ENCODE measurements around the gene C14orf119.

The C14orf119 gene

DNA sequence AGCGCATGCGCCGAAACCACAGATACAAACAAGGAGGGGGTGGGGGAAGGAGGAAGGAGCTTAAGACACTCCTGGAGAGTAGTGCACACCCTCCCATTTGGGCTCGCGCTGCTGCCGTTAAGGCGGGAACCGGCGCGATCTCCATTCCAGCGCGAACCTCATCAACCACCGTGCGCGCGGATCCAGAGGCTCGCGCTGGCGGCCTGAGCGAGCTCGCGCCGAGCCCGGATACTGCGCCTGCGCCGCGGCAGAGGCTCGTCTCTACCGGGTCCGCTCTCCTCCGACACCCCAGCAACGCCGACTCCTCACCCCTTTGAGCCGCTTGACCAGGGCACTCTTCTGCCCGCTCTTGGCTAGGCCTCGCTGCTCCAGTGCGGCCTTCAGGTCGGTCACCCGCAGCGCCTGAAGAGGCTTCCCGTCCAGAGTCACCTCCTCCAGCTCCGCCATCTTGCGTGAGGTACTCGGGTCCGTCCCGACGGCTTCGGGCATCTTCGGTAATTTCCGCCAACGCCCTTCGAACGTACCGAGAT lies 574 bp upstream of the C14orf119 start, which contains the start of gene ACIN1:
TSS of gene ACIN1 (minus strand) at position 471 of the 530 bp plus-strand sequence. CDS start at position 447, 24 bp downstream.
- Histone ChIP-seq H3K4me1 (ENCODE audit: control insufficient read depth, insufficient read depth, low read length) (no peaks in the 10 kb centered on the region), H3K9ac (ENCODE audit: low read depth, low read length) (peak within 1 kb of the TSS; percentile 98), H3K27me3 (ENCODE audit: control insufficient read depth, insufficient read depth, low read length) (no peaks in the 10 kb centered on the region), H3K4me3 (ENCODE audit: low read depth, low read length) (peak within 1 kb of the TSS; percentile 96), H3K36me3 (ENCODE audit: control insufficient read depth, insufficient read depth, low read length) (peaks cover 19% of the 10 kb centered on the region), H3K9me3 (ENCODE audit: control insufficient read depth, insufficient read depth, low read length) (no peaks in the 10 kb centered on the region)

DNA sequence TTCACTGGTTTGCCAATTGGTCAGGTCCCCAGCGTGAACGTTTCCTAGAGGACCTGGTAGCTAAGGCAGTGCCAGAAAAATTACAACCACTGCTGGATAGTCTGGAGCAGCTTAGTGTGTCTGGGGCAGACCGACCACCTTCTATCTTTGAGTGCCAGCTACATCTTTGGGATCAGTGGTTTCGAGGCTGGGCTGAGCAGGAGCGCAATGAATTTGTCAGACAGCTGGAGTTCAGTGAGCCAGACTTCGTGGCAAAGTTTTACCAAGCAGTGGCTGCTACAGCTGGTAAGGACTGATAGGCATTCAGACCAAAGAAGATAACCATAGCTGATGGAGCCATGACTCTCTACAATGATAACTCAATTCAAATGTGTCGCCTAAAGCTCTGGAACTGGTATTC lies 2.5 kb downstream of the C14orf119 start:
- Histone ChIP-seq H3K4me1 (ENCODE audit: control insufficient read depth, insufficient read depth, low read length) (no peaks in the 10 kb centered on the region), H3K36me3 (ENCODE audit: control insufficient read depth, insufficient read depth, low read length) (no peaks in the 10 kb centered on the region), H3K9ac (ENCODE audit: low read depth, low read length) (no peak overlapping the region), H3K4me3 (ENCODE audit: low read depth, low read length) (no peak overlapping the region), H3K27me3 (ENCODE audit: control insufficient read depth, insufficient read depth, low read length) (no peaks in the 10 kb centered on the region), H3K9me3 (ENCODE audit: control insufficient read depth, insufficient read depth, low read length) (no peaks in the 10 kb centered on the region)

DNA sequence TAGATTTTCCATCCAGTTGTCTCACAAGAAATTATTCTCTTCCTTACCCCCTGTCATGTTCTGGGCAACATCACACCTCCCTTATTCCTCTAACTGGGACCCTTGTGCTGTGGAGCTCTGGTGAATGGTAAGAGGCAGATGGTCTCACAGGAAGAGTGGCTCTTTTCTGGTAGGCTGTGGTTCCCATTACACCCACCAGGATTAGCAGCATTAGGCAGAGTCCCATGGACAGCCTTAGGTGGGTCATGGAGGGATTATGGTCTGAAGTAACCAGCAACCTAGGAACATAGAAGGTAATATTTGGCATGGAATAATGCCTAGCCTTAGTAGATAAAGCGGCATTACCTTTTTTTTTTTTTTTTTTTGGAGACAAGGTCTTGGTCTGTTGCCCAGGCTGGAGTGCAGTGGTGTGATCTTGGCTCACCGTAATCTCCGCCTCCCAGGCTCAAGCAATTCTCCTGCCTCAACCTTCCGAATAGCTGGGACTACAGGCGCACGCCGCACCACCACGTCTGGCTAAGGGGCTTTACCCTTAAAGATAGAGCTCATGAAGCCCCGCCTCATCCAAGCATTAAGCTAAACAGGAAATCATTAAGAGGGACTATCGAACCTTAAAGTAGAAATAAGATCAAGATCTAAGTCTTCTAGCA lies 4.0 kb downstream of the C14orf119 start:
- no peak overlapping the region for H3K4me3 ChIP-seq (ENCODE audit: low read depth, low read length)
- peaks cover 5% of the 10 kb centered on the region for H3K4me1 ChIP-seq (ENCODE audit: control insufficient read depth, insufficient read depth, low read length)
- no peak overlapping the region for H3K9ac ChIP-seq (ENCODE audit: low read depth, low read length)
- H3K36me3 ChIP-seq (ENCODE audit: control insufficient read depth, insufficient read depth, low read length) = no peaks in the 10 kb centered on the region
- H3K27me3 ChIP-seq (ENCODE audit: control insufficient read depth, insufficient read depth, low read length) = peaks cover 7% of the 10 kb centered on the region
- no peaks in the 10 kb centered on the region for H3K9me3 ChIP-seq (ENCODE audit: control insufficient read depth, insufficient read depth, low read length)

DNA sequence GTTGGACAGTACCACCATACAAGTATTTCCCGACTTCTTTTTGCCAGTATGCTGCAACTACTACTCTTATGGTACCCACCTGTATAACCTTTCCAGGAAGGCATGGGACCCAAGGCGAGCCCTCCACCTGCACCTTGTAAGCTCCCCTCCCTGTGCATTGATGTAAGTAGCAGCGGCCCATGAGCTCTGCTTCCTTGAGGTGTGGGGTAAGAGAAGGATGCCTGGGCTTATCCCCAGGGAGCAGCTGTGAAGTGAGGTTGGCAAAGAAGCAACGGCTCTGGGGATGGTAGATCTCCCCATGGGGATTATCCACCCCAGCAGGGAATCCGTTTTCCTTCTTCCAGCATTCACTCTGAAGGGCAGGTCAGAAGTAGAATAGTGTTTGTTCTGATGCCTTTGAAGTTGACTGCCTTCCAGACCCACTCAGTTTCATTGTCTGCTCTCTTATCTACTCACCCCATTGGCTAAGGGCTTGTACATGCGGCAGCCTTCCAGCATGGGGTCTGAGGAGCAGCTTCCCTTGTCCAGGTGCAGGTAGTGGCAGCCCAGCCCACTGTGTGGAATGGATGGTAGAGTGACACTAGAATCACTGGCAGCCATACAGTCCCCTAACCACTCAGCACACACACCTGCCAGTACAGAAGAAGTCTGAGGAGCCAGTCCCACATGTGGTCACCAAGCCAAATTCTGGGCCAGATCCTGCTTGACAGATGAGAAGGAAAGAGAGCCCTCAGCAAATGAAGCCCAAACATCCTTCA lies 6.1 kb downstream of the C14orf119 start:
- no peaks in the 10 kb centered on the region for H3K36me3 ChIP-seq (ENCODE audit: control insufficient read depth, insufficient read depth, low read length)
- H3K9me3 ChIP-seq (ENCODE audit: control insufficient read depth, insufficient read depth, low read length) = no peaks in the 10 kb centered on the region
- H3K9ac ChIP-seq (ENCODE audit: low read depth, low read length) = no peak overlapping the region
- peaks cover 7% of the 10 kb centered on the region for H3K27me3 ChIP-seq (ENCODE audit: control insufficient read depth, insufficient read depth, low read length)
- H3K4me3 ChIP-seq (ENCODE audit: low read depth, low read length) = no peak overlapping the region
- peaks cover 14% of the 10 kb centered on the region for H3K4me1 ChIP-seq (ENCODE audit: control insufficient read depth, insufficient read depth, low read length)

DNA sequence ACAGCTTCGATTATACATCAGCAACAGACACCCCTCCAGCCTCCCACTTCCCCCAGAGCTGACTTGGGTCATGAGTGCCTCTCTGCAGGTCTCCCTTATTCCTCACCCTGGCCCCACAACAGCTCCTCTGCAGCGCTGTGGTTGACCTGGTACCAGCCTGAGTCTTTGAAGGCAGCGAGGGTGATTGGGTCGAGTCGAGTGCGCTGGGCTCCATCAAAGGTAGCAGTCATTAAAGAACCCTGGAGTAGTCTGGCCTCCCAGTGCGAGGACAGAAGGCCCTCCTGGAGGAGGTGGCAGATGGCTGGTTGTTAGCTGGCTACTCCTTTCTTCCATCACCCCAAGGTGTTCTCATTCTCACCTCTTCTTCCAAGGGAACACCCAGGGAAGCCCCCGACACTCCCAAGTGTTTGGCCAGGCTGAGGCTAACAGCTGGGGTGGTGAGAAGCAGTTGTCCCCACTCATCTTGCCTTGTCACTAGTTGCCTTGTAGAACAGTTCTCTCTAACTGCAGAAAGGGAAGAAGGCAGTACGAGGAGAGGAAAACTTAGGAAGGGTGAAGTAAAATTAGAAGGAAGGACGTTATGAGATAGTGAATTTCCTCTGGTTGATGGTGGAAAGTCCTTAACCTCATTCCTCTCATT lies 6.8 kb downstream of the C14orf119 start:
- Histone ChIP-seq H3K4me3 (ENCODE audit: low read depth, low read length) (no peak overlapping the region), H3K9ac (ENCODE audit: low read depth, low read length) (no peak overlapping the region), H3K4me1 (ENCODE audit: control insufficient read depth, insufficient read depth, low read length) (peaks cover 14% of the 10 kb centered on the region), H3K9me3 (ENCODE audit: control insufficient read depth, insufficient read depth, low read length) (no peaks in the 10 kb centered on the region), H3K27me3 (ENCODE audit: control insufficient read depth, insufficient read depth, low read length) (peaks cover 7% of the 10 kb centered on the region), H3K36me3 (ENCODE audit: control insufficient read depth, insufficient read depth, low read length) (no peaks in the 10 kb centered on the region)

DNA sequence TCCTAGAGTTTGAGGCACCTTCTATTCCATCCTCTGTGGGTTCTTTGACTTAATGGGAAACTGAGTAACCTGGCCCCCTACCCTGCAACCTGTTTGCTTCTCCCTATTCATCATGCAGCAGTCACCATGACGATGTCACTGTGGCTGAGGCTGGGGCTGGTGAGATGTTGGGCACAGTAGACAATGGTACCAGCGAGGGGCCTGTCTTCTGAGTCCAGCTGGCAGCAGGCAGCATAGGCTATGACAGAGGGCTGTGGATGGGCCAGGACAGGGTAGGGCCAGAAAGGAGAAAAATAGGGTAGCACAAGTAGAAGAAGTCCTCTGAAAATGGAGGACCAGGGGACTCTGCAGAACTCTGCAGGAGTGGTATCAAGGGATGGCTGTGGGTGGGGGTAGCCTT lies 7.5 kb downstream of the C14orf119 start:
- Histone ChIP-seq H3K4me1 (ENCODE audit: control insufficient read depth, insufficient read depth, low read length) (peaks cover 14% of the 10 kb centered on the region), H3K9me3 (ENCODE audit: control insufficient read depth, insufficient read depth, low read length) (no peaks in the 10 kb centered on the region), H3K9ac (ENCODE audit: low read depth, low read length) (no peak overlapping the region), H3K4me3 (ENCODE audit: low read depth, low read length) (no peak overlapping the region), H3K27me3 (ENCODE audit: control insufficient read depth, insufficient read depth, low read length) (peaks cover 7% of the 10 kb centered on the region), H3K36me3 (ENCODE audit: control insufficient read depth, insufficient read depth, low read length) (no peaks in the 10 kb centered on the region)

DNA sequence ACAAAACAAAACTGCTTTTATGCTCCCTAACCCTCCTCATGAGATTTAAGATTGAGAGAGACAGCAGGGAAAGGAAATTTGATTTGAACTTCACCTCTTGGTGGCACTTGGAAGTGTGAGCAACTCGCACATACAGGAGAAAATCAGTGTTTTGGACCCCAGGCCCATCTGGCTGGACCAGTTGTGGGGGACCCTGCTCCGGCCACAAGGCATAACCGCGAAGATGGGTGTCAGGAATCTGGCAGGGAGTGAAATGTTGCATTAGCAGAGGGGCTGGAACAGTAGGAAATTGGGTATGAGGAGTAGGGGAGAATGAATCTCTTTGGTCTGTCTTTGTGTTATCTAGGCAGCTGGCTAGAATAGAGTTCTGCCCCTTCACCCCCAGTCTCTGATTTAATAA lies 8.3 kb downstream of the C14orf119 start:
- H3K4me3 ChIP-seq (ENCODE audit: low read depth, low read length) = no peak overlapping the region
- H3K4me1 ChIP-seq (ENCODE audit: control insufficient read depth, insufficient read depth, low read length) = peaks cover 14% of the 10 kb centered on the region
- H3K9me3 ChIP-seq (ENCODE audit: control insufficient read depth, insufficient read depth, low read length) = no peaks in the 10 kb centered on the region
- no peaks in the 10 kb centered on the region for H3K36me3 ChIP-seq (ENCODE audit: control insufficient read depth, insufficient read depth, low read length)
- H3K9ac ChIP-seq (ENCODE audit: low read depth, low read length) = no peak overlapping the region
- H3K27me3 ChIP-seq (ENCODE audit: control insufficient read depth, insufficient read depth, low read length) = peaks cover 7% of the 10 kb centered on the region

DNA sequence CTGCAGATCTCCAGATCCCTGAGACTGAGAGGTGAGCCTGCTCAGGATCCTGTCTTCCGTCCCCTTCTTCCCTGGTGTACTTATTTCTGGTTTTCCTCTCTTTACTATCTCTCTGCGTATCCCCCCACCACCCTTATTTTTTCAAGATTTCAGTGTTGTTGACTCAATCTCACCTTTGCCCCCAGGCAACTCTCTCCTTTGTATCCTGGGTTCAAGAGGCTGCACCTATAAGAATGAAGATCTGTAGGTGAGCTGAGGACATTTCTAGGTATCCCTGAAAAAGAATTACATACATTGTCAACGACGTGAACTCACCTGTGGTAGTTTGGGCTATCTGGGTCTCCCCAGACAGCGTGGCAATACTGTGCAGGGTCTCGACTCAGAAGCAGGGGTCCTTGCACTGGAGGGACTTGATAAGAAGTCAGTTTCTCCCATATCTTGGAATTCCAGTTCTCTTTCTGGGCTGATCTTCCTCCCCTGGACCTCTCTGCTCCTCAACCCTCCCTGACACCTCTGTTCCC lies 8.8 kb downstream of the C14orf119 start:
- Histone ChIP-seq H3K9me3 (ENCODE audit: control insufficient read depth, insufficient read depth, low read length) (no peaks in the 10 kb centered on the region), H3K27me3 (ENCODE audit: control insufficient read depth, insufficient read depth, low read length) (peaks cover 7% of the 10 kb centered on the region), H3K9ac (ENCODE audit: low read depth, low read length) (no peak overlapping the region), H3K36me3 (ENCODE audit: control insufficient read depth, insufficient read depth, low read length) (no peaks in the 10 kb centered on the region), H3K4me1 (ENCODE audit: control insufficient read depth, insufficient read depth, low read length) (peaks cover 14% of the 10 kb centered on the region), H3K4me3 (ENCODE audit: low read depth, low read length) (no peak overlapping the region)

DNA sequence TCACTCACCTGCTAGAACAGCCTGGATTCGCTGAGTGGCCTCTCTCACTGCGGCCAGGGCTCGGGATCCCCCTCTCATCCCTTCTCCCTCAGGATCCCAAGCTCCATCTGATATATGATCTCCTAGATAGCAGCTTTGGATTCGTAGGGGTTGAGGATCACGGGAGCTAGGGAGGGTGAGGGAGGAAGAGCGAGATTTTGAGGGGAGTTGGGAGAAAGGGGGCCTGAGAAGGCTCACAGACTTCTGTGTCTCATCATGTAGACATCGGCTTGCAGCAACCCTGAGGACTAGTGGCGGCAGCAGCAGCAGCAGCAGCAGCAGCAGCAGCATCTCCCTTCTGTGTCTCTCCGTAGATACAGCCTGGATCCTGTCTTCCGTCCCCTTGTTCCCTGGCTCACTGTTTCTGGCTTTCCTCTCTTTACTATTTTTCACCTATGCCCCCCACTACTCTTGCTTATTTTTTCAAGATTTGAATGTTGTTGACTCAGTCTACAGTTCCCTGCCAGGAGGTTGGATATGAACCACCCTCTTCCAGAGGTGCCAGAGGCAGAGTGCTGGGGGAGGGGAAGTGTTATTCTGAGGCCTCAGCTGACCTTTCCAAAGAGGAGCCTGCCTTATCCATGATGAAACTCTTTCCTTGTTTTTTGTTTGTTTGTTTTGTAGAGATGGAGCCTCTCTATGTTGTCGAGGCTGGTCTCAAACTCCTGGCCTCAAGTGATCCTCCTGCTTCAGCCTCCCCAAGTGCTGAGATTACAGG lies 9.5 kb downstream of the C14orf119 start, which contains the start of gene CIROP:
TSS of gene CIROP (minus strand) at position 399 of the 757 bp plus-strand sequence. CDS start at position 330, 69 bp downstream.
- Histone ChIP-seq H3K4me3 (ENCODE audit: low read depth, low read length) (no peak within 1 kb of the TSS), H3K27me3 (ENCODE audit: control insufficient read depth, insufficient read depth, low read length) (peaks cover 7% of the 10 kb centered on the region), H3K36me3 (ENCODE audit: control insufficient read depth, insufficient read depth, low read length) (no peaks in the 10 kb centered on the region), H3K9ac (ENCODE audit: low read depth, low read length) (no peak within 1 kb of the TSS), H3K4me1 (ENCODE audit: control insufficient read depth, insufficient read depth, low read length) (peaks cover 14% of the 10 kb centered on the region), H3K9me3 (ENCODE audit: control insufficient read depth, insufficient read depth, low read length) (no peaks in the 10 kb centered on the region)

DNA sequence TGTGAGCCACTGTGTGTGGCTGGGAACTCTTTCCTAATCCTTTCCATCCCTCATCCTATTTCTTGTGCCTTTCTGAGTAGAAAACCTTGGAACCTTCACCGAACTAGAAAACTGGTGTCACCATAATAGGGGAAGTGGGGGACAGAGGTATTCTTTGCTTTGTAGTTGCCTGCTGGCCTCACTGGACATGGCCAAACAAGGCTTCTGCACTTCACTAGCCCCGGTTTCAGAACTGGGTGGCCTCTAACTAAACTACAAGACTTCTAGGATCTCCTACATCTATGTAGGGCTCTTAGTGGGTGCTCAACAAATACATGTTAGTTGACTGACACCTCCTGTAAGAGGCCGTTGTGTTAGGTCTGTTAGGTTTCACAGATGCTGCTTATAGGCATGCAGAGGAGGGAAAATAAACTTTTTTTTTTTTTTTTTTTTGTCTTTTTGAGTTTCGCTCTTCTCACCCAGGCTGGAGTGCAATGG lies 10.1 kb downstream of the C14orf119 start:
- Histone ChIP-seq H3K4me3 (ENCODE audit: low read depth, low read length) (no peak overlapping the region), H3K27me3 (ENCODE audit: control insufficient read depth, insufficient read depth, low read length) (peaks cover 11% of the 10 kb centered on the region), H3K4me1 (ENCODE audit: control insufficient read depth, insufficient read depth, low read length) (peaks cover 14% of the 10 kb centered on the region), H3K9ac (ENCODE audit: low read depth, low read length) (no peak overlapping the region), H3K36me3 (ENCODE audit: control insufficient read depth, insufficient read depth, low read length) (no peaks in the 10 kb centered on the region), H3K9me3 (ENCODE audit: control insufficient read depth, insufficient read depth, low read length) (no peaks in the 10 kb centered on the region)

DNA sequence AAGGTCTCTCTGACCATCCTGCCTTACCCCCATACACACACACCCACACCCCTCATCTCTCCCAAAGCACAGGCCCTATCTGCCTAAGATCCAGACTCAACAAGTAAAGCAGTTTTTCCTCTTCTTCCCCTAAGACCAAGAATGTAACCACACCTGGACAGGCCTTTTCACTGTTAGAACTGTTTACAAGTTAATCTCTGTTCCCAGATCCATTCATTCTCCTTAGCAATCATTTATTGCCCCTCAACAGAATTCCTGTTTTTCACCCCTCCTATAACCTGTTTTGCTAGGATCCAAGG lies 11.4 kb downstream of the C14orf119 start:
- no peaks in the 10 kb centered on the region for H3K36me3 ChIP-seq (ENCODE audit: control insufficient read depth, insufficient read depth, low read length)
- peaks cover 14% of the 10 kb centered on the region for H3K4me1 ChIP-seq (ENCODE audit: control insufficient read depth, insufficient read depth, low read length)
- H3K9ac ChIP-seq (ENCODE audit: low read depth, low read length) = no peak overlapping the region
- no peak overlapping the region for H3K4me3 ChIP-seq (ENCODE audit: low read depth, low read length)
- H3K27me3 ChIP-seq (ENCODE audit: control insufficient read depth, insufficient read depth, low read length) = peaks cover 19% of the 10 kb centered on the region
- H3K9me3 ChIP-seq (ENCODE audit: control insufficient read depth, insufficient read depth, low read length) = no peaks in the 10 kb centered on the region
